ENCODE results near the gene DIP2C.
A peak's percentile ranks its signal among the peaks of the same experiment; 100 is the strongest.
"Not testable (repeated sequence)": the region's sequence is repeated elsewhere in the genome, so short reads cannot be mapped to it uniquely, and the experiment has no call there.

The DIP2C gene

DNA sequence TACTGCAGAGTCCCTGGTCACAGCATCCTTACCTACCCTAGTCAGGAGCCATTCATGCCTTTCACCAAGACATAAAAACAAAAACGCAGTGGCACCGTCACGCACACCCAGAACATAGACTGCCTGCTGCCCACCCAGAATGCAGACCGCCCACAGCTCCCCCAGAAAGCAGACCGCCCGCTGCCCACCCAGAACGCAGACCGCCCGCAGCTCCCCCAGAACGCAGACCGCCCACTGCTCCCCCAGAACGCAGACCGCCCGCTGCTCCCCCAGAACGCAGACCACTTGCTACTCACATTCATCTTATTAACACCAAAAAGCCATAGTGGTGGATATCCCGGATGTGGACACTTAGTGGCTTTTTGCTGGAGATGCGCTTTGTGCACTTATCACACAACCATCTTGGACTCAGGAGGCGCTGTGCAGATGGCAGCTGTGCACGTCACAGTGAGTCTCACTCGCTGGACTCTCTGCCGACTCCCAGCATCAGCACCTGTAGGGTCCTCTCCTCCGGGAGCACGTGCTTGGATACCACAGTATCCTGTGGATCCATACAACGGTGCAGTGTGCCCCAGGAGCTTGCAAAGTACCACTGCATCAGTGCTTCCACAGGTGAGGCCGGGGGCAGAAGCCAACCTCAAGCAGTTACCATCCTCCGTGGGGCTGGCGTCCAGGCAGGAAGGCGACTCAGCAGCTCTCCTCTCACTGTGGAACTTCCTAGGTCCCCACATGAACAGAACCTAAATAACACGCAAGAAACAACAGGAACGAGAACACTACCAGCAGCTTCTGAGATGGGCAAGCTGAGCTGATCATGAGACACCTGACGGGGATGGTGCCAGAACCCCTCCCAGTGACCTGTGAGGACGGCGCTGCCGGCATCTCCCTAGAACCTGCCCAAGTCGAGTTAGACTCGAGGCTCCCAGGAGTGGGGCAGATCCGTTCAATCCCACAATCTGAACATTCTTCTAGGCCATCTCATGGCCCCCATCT, 161.0 kb downstream of the DIP2C start:
- no peak for DNase-seq

DNA sequence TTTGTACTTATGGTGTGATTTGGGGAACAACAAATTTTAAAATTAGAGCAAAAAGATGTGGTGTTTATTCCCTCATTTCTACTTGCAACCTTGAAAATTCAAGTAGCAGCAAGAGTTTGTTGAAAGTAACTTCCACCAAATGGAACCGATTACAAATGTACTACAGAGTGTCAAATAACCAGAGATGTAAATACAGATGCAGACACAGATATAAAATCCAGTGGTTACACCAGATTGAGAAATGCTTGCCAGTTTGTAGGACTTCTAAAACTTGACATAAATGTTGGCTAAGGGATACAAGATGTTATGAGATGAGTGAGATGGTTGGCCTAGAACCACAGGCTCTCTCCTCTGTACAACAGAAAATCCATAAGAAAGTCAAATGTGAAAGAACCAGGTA, 162.1 kb downstream of the DIP2C start:
- DNase-seq = no peak

DNA sequence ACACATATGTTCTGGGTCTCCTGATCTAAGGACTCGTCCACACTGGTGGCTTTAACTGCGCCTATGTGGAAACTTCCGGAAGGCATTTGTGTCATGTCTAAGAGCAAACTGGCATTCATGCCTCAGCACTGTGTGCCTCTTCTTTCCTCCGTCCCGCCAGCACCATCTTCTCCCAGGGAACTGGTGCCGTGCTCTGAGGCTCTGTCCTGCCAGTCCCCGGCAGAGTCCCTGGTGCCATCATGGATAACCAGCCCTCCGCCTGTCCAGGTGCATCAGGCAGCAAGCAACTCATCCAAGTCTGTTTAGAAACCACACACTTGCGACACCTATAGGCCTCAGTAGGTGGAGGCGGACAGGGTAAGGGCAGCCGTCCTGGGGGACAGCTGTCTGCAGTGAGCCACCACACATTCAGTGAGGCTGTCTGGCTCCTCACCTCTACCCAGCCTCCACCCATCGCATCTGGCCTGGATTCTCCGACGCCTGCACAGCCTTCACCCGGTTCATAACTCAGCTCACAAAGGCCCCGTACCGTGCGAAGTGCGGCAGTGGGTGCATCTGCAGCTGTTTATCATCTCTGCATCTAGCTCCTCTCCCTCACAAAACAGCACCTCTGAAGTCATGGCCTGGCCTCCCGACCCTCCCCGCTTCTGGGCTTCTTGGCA, 162.7 kb downstream of the DIP2C start:
- DNase-seq = no peak

- DNase-seq = no peak
Measured at GRCh38 chr10:525565-526315, 163.7 kb downstream of the DIP2C start.

- no peak for DNase-seq
Measured at GRCh38 chr10:523925-524324, 165.5 kb downstream of the DIP2C start.

DNA sequence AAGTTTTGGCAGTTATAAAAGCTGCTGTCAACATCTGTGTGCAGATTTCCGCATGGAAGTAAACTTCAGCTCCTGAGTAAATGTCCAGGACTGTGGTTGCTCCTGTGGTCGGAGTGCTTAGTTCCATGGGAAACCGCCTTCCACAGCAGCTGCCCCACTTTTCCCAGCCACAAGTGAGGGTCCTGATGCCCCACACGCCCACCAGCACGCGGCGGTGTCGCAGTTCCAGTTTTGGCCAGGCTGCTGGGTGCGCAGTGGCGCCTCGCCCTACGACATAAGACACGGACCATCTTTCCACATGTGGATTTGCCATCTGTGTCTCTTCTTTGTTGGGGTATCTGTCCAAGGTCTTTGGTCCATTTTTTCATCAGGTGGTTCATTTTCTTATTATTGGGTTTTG, 167.1 kb downstream of the DIP2C start:
- DNase-seq = no peak

DNA sequence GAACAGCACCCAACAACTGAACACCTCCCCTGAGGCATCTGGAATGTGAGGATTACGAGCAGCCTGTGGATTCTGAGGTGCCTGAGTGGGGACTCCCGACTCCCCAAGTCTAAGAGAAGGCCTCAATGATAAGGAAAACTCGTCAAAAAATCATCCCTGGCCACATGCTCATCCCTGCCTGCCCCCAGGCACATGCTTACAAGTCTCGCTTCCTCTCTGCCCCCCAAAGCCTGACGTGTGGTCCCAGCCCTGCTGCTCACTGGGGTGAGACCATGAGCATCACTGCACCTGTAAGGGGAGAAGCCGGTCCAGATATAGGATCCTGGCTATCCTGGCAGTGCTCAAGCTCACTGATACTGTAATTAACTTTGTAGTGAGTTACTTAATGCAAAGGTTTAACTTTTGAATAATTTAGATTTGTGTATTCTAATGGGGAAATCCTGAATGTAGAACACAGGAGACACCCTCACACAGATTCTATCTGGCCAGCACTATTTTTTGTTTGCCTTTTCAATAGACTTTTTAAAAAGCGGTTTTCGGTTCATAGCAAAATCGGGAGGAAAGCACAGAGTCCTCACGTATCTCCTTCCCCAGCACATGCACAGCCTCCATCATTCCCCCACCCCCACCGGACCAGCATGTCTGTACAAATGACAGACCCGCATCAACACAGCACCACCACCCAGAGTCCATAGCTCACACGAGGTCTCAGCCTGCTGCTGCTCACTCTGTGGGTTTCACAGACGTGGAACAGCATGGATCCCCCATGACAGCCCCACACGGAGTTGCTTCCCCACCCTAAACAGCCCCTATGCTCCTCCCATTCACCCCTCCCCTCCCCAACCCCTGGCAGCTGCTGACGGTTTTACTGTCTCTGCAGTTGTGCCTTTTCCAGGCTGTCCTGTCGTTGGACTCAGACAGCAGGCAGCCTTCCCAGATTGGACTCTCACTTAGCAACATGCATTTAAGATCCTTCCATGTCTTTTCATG, 167.9 kb downstream of the DIP2C start:
- no peak for DNase-seq

- DNase-seq = no peak
Measured at GRCh38 chr10:520402-520787, 169.1 kb downstream of the DIP2C start.

GRCh38 chr10:519716-520401, 169.6 kb downstream of the DIP2C start:
- no peak for DNase-seq

DNA sequence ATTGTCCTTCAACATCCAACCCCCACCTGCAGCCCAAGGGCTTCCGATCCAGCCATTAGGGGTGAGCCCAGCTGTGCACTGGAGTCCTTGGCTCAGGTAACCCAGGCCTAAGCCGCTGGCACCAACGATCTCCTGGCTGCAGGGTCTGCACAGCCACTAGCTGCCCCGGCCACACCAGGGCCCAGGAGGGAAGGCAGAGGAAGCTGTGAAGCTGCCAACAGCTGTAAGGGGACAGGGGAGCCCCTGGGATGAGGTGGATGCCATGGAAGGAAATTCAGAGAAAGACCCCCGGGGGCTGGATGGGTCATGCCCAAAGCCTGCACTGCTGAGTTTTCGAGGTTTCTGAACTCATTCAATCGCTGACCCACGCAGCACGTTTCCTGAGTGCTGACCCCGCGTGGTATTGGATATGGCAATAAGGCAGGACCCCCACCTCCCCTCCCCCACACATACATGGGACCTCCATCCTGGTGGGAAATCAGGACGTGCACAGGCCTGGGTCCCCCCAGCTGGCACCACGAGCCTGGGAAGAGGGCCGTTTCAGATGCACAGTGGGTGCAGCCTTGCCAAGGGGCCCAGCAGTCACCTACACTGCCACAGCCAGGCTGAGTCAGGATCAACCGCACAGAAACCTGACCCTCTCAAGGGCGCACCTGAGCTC, 170.3 kb downstream of the DIP2C start:
- no peak for DNase-seq

DNA sequence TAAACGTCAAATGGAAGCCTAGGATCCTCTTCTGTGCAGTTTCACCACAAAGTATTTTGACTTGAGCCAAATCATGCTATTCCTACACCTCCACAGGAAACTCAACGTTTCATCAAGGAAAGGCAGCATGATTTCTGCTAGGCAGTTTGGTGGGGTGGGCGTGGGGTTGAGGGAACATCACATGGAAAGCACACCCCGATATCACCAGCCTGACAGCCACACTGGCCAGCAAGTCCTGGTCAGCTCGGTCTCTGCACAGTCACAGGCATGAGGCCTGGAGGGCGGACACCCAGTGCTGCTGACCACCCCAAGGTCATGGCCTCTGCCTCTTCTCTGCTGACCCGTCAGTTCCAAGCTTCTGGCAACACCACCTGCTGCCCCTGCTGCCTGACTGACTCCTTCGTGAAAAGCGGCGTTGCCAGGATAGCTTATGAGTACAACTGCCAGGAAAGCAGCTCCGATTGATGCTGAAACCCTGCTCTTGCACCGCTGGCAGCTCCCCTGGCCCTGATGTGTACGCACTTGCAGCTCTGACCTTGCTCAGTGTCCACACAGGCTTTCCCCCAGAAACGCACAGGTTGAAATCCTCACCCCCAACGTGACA, 171.5 kb downstream of the DIP2C start:
- DNase-seq = no peak

- DNase-seq = no peak
Measured at GRCh38 chr10:517241-517830, 172.1 kb downstream of the DIP2C start.

DNA sequence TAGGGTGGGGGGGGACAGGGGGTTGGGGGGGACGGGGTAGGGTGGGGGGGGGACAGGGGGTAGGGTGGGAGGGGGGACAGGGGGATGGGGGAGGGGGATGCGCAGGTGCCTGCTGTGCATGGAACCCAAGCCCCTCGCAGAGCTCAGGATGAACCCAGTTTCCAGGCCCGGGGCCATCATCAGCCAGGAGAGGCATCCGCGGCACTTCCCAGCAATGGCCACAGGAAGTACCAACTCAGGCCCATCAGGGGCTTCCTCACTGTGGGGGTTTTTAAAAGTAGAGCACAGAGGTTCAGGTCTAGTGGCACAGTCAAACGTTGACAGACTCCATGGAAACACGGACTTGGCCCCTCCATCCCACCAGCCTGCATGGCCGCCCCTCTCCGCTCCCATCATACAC, 172.7 kb downstream of the DIP2C start:
- no peak for DNase-seq

DNA sequence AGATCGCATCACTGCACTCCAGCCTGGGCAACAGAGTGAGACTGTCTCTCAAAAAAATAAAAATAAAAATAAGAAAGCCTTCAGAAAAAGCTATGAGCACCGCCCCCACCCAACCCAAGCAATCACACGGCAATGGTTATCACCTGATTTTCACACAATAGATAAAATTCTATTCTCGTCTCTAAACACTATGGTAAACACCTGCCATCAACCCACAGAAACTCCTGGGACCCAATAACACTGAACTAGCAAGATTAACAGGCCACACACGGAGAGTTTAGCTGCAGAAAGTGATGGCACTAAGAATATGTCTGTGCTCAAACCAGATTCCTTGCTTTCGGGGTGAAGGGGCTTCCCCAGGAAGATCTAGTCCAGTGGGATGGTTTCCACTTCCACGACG, 173.8 kb downstream of the DIP2C start:
- DNase-seq = no peak

GRCh38 chr10:514137-514671, 175.3 kb downstream of the DIP2C start:
- DNase-seq = no peak

DNA sequence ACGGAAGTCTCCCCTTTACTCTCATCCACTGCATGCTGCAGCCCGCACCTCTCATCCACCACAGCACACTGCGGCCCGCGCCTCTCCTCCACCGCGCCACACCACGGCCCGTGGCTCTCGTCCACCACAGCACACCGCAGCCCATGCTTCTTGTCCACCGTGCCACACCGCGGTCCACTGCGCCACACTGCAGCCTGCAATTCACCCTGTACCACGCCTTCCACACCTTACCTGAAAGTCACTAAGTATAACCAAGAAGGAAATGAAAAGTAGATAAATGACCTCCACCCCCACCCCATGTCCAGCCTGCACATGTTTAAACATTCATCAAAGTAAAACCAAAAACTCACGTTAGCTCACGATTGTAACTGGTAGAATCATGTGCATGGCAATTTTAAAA, 176.1 kb downstream of the DIP2C start:
- DNase-seq = no peak

DNA sequence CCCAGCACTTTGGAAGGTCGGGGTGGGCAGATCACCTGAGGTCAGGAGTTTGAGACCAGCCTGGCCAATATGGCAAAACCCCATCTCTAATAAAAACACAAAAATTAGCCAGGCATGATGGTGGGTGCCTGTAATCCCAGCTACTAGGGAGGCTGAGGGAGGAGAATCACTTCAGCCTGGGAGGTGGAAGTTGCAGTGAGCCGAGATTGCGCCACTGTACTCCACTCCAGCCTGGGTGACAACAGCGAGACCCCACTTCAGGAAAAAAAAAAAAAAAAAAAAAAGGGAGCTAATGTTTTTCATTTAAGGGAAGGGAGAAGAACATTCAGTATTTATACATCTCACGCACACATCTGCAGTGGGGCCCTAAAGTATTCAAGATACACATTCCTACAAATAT, 176.8 kb downstream of the DIP2C start:
- not testable (repeated sequence) for DNase-seq

DNA sequence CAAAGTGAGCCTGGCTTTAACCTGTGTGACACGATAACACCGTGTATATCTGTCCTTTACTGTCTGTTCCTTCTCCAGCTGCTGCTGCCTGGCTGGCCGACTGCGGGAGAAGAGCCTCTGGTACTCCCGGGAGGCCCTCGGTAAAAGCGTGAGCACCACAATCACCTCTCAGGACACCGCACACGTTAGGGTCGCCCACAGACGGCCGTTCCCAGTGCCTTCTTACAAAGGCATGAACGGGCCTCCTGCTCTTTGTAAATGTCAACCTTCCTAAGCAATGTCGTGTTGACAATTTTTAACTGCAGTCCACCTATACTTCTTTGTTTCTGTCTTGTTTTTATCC, 177.6 kb downstream of the DIP2C start:
- DNase-seq = no peak

DNA sequence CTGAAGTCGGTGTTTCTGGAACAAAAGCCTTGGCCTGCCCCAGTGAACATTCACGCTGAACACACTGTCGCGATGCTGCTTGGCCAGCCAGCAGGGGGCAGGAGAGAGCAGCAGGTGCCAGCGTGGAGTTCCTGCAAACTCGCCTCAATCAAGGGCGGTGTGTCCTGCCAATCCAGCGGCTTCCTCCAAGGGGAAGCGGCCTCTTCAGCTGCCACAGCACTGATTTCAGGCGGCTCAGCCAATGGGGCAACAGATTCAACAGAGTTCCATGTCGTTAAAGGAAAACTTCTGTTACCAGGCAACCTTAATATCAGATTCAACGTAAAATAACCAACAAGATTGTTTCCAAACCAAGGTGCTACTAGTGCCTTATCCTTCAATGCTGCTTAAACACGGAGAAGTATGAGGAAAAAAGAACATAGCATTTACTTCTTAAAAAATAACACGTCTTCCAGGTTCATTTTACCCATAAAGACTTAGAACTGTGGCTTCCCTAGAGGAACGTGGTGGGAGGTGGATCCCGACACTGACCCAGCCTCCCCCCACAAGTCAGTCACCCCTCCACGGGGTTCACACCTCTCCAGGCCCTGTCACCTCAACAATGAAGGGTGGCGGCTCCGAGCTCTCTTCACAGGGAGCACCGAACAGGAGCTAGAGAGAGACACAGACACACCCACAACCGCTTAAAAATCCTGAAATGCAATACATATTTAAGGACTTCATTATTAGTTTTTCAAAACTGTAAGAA, 178.2 kb downstream of the DIP2C start:
- peak; percentile 80 for DNase-seq

Data from HCEC 1CT (cell line).